HepG2 (cell line): ENCODE measurements around the gene NFAT5. TPM values are rescaled to one million over a fixed set of nuclear protein-coding genes. Genes with fewer than 3 reads are reported as not detected.

Experiments used
- ARHGAP35 ChIP-seq: sonication (generic); formaldehyde crosslinking; IDR thresholded peaks from 2 replicates; pipeline ENCODE4 v1.9.0; 2022; ENCODE audit warnings: mild to moderate bottlenecking, inconsistent platforms, moderate library complexity, missing genetic modification reagents, borderline replicate concordance
- CHD2 ChIP-seq: IDR thresholded peaks from 2 replicates; pipeline ENCODE4 v1.6.1; 2011; ENCODE audit warnings: low read depth, low read length, improper control_type of control experiment
- DNMT3B ChIP-seq: conservative IDR thresholded peaks from 2 replicates; pipeline ENCODE4 v1.6.1; 2016; ENCODE audit warnings: missing biosample characterization, control low read depth
- ELF3 ChIP-seq: IDR thresholded peaks from 2 replicates; pipeline ENCODE4 v1.6.1; 2016; ENCODE audit warnings: missing genetic modification reagents, missing compliant biosample characterization
- HDAC6 ChIP-seq: fragments of 200-600 bp; sonication (generic); IDR thresholded peaks from 2 replicates; pipeline ENCODE4 v1.7.0; 2017; ENCODE audit warnings: mild to moderate bottlenecking, antibody characterized with exemption, low read length, low read depth
- ISX ChIP-seq: sonication (generic); formaldehyde crosslinking; conservative IDR thresholded peaks from 2 replicates; pipeline ENCODE4 v1.5.0; 2020; ENCODE audit warnings: missing genetic modification reagents
- NR3C1 ChIP-seq: sonication (generic); formaldehyde crosslinking; IDR thresholded peaks from 2 replicates; pipeline ENCODE4 v1.4.0; 2020; ENCODE audit warnings: missing genetic modification reagents
- PCBP2 ChIP-seq: fragments of 200-400 bp; formaldehyde crosslinking; optimal IDR thresholded peaks from 2 replicates; pipeline ENCODE3; 2018; ENCODE audit warnings: low read length, low read depth; ENCODE audit not compliant: poor library complexity, severe bottlenecking
- TAF15 ChIP-seq: fragments of 200-400 bp; formaldehyde crosslinking; IDR thresholded peaks from one replicate; pipeline ENCODE4 v1.6.1; 2018; ENCODE audit warnings: mild to moderate bottlenecking, low read depth, low read length; ENCODE audit not compliant: poor library complexity, severe bottlenecking
- U2AF2 ChIP-seq: fragments of 200-400 bp; formaldehyde crosslinking; IDR thresholded peaks from 2 replicates; pipeline ENCODE4 v1.6.1; 2017; ENCODE audit warnings: low read depth, mild to moderate bottlenecking, low read length
- ZNF224 ChIP-seq: sonication (generic); formaldehyde crosslinking; IDR thresholded peaks from 2 replicates; pipeline ENCODE4 v1.5.0; 2020; ENCODE audit warnings: mild to moderate bottlenecking, missing genetic modification reagents
- ZNF253 ChIP-seq: sonication (generic); formaldehyde crosslinking; IDR thresholded peaks from 2 replicates; pipeline ENCODE4 v1.8.0; 2022; ENCODE audit warnings: mild to moderate bottlenecking, missing genetic modification reagents, borderline replicate concordance
- ZNF572 ChIP-seq: sonication (generic); formaldehyde crosslinking; IDR thresholded peaks from 2 replicates; pipeline ENCODE4 v1.5.1; 2020; ENCODE audit warnings: mild to moderate bottlenecking, missing genetic modification reagents
- ZNF687 ChIP-seq: sonication (generic); formaldehyde crosslinking; IDR thresholded peaks from 2 replicates; pipeline ENCODE4 v1.5.1; 2020; ENCODE audit warnings: mild to moderate bottlenecking, missing genetic modification reagents, moderate library complexity
- ZNF709 ChIP-seq: sonication (generic); formaldehyde crosslinking; IDR thresholded peaks from 2 replicates; pipeline ENCODE4 v1.5.0; 2020; ENCODE audit warnings: mild to moderate bottlenecking, missing genetic modification reagents
- polyA plus RNA-seq, 8 experiments: library from polyadenylated mRNA; depleted of rRNA in 3 of 8; stranded (reverse) in 7 of 8; unstranded in 1 of 8; fragments of >200 nt; fragmentation: Illumina TruSeq in 4 of 8; extraction: Trizol in 4 of 8; gene quantifications; 2 replicates each; pipeline versions ENCODE4 v1.2.1 to v1.2.3, GENCODE V29; 2011 to 2016; ENCODE audit warnings: low read depth in 4 of 8, missing spikeins in 1 of 8, mixed read lengths in 1 of 8; ENCODE audit not compliant: insufficient read depth in 1 of 8
- total RNA-seq, 5 experiments: library from RNA; depleted of rRNA; stranded (reverse); fragments of >200 nt; fragmentation: Illumina TruSeq; extraction: Trizol; gene quantifications; 2 replicates each; pipeline ENCODE4 v1.2.3, GENCODE V29; 2016; ENCODE audit warnings: low read depth in 1 of 5
- TF ChIP-seq, protein P1 (sequence below): sonication (generic); formaldehyde crosslinking; IDR thresholded peaks from 2 replicates; pipeline ENCODE4 v1.5.0; 2020; ENCODE audit warnings: mild to moderate bottlenecking, missing genetic modification reagents
- TF ChIP-seq, protein P2 (sequence below), 2 experiments: sonication (generic) in 1 of 2; formaldehyde crosslinking in 1 of 2; IDR thresholded peaks; 2 replicates each; pipeline versions ENCODE4 v1.5.1 to v1.6.1; 2011 to 2020; ENCODE audit warnings: borderline replicate concordance in 1 of 2, low read depth in 1 of 2, low read length in 1 of 2, mild to moderate bottlenecking in 1 of 2, missing genetic modification reagents in 1 of 2, moderate library complexity in 1 of 2

The NFAT5 gene
- total and polyA plus RNA-seq, 2 of the 13 experiments (the other 11 are each of a cell fraction or from before 2014, with no cell fraction given) = 20.5 to 54.3 TPM

DNA sequence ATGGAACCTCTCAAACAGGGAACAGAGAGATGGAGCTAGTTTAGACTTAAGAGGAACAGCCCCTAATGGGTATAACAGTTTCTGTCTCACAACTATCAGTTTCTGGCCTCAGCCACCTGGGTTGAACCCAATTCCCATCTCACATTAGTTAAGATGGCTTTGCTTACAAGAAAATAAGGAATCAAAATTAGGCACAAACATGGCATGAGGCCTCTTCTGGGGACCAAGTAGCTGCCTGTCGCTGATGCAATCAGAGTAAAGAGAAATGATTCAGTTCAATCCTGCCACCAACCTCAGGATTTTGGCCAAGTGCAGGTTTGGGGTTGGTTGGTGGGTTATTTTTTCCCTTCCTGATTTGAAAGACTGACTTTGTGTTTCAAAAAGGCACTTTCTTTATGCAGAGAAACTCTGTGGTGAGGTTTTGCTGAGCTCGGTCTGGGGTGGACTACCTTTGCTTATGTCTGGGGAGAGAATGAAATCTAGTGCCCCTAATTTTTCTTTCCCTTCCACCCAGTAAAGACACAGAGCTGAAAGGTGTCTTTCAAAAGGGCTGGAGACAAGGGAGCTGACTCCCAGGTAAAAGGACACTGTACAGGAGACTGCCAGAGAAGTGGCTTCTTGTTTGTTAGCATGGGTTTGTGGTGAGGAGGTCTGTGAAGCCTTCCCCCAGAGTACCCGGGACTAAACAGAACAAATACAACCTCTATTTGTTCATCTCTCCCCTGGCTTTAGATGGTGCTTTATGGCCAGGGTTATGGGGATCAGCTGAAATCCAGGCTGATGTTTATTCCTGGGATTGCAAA, 44.8 kb upstream of the NFAT5 start (continued):
- TF ChIP-seq ZNF687 (no peak), NR3C1 (CRISPR knock-in tag) (no peak), DNMT3B (no peak), TAF15 (no peak), ZNF709 (CRISPR knock-in tag) (no peak), HDAC6 (no peak), ZNF253 (no peak), ZNF224 (CRISPR knock-in tag) (peak; percentile 48; the same call in 1 of the 2 replicates), U2AF2 (no peak), PCBP2 (no peak), ISX (no peak), ZNF572 (CRISPR knock-in tag) (no peak), CHD2 (no peak), ELF3 (CRISPR knock-in tag) (no peak; the same call in 1 of the 2 replicates), ARHGAP35 (CRISPR knock-in tag) (no peak)
- TF ChIP-seq, protein P1, sequence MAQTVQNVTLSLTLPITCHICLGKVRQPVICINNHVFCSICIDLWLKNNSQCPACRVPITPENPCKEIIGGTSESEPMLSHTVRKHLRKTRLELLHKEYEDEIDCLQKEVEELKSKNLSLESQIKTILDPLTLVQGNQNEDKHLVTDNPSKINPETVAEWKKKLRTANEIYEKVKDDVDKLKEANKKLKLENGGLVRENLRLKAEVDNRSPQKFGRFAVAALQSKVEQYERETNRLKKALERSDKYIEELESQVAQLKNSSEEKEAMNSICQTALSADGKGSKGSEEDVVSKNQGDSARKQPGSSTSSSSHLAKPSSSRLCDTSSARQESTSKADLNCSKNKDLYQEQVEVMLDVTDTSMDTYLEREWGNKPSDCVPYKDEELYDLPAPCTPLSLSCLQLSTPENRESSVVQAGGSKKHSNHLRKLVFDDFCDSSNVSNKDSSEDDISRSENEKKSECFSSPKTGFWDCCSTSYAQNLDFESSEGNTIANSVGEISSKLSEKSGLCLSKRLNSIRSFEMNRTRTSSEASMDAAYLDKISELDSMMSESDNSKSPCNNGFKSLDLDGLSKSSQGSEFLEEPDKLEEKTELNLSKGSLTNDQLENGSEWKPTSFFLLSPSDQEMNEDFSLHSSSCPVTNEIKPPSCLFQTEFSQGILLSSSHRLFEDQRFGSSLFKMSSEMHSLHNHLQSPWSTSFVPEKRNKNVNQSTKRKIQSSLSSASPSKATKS (CRISPR knock-in tag) = 0 out of 2 replicates have a peak, but pooled peaks have one; percentile 54
- TF ChIP-seq, protein P2, sequence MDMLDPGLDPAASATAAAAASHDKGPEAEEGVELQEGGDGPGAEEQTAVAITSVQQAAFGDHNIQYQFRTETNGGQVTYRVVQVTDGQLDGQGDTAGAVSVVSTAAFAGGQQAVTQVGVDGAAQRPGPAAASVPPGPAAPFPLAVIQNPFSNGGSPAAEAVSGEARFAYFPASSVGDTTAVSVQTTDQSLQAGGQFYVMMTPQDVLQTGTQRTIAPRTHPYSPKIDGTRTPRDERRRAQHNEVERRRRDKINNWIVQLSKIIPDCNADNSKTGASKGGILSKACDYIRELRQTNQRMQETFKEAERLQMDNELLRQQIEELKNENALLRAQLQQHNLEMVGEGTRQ (IDR thresholded peaks at IDR 0.05; ENCODE audit: low read depth, low read length) = no peak
- TF ChIP-seq, protein P2 (CRISPR knock-in tag; IDR thresholded peaks at IDR 0.05; ENCODE audit: borderline replicate concordance) = no peak
